Posterior cingulate gyrus (tissue), 11 donors: Measurements from ENCODE around the gene SNX25.

Experiments used
- DNase-seq, 10 donors: peaks; one replicate each; pipeline versions ENCODE4 v3.0.0 to v3.0.0-alpha.2; 2020 to 2021; ENCODE audit warnings: mixed read lengths in 3 of 10
- intact Hi-C: fragments of 100-400 bp; cut with DNase I; formaldehyde crosslinking; loops from one replicate; pipeline ENCODE4 v1.15.1; 2023

SNX25 gene

GRCh38 chr4:185363251-185363650 lies 153.9 kb downstream of the SNX25 start:
- intact Hi-C loops = no loop called here
- no peak for DNase-seq

- no peak for DNase-seq
- intact Hi-C loops = no loop called here
These were observed 155.5 kb downstream of the SNX25 start for GRCh38 chr4:185364886-185365285.

GRCh38 chr4:185369731-185370130 lies 160.3 kb downstream of the SNX25 start:
- no peak for DNase-seq
- intact Hi-C loops = no loop called here

- DNase-seq = no peak
- intact Hi-C loops = no loop called here
These were observed 161.0 kb downstream of the SNX25 start for GRCh38 chr4:185370268-185370949.

GRCh38 chr4:185371702-185372101 lies 162.3 kb downstream of the SNX25 start:
- intact Hi-C loops = no loop called here
- no peak for DNase-seq

- no peak for DNase-seq
- intact Hi-C loops = no loop called here
These were observed 164.6 kb downstream of the SNX25 start for GRCh38 chr4:185374027-185374426.

DNA sequence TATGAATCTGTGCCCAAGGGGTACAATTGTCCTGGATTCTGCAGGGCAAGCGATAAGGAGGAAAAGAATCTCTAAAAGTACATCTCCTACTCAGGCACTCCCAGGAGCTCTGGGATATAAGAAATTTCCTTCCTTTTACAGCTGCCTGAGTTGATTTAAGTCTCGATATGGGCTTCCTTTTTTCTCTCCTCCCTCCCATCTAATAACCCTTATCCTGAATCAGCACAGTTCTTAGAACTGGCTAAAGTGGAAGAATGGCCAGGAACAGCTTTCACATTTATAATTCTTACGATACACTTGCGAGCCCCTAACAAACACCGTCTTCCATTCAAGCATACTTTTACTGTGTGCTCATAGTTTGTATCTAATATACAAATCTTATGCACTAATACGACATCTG lies 165.2 kb downstream of the SNX25 start:
- DNase-seq = no peak
- intact Hi-C loops = no loop called here

DNA sequence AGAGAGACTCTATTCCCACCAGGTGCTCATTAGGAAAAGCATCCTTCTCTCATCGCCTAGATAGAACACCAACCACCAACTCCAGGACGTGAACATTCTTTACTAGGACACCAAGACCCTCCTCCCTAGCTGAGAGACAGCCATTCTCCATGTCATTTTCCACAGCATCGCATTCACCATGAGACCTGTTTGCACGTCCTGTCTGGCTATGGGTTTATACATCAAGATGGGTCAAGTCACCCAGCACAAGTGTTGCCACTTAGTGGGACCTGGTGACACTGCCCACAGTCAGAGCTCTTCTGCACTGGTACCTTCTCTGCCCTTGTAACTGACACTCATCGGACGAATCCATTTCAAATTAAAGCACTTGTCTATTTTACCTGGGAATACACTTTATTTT lies 168.9 kb downstream of the SNX25 start:
- intact Hi-C loops = no loop called here
- DNase-seq = no peak

DNA sequence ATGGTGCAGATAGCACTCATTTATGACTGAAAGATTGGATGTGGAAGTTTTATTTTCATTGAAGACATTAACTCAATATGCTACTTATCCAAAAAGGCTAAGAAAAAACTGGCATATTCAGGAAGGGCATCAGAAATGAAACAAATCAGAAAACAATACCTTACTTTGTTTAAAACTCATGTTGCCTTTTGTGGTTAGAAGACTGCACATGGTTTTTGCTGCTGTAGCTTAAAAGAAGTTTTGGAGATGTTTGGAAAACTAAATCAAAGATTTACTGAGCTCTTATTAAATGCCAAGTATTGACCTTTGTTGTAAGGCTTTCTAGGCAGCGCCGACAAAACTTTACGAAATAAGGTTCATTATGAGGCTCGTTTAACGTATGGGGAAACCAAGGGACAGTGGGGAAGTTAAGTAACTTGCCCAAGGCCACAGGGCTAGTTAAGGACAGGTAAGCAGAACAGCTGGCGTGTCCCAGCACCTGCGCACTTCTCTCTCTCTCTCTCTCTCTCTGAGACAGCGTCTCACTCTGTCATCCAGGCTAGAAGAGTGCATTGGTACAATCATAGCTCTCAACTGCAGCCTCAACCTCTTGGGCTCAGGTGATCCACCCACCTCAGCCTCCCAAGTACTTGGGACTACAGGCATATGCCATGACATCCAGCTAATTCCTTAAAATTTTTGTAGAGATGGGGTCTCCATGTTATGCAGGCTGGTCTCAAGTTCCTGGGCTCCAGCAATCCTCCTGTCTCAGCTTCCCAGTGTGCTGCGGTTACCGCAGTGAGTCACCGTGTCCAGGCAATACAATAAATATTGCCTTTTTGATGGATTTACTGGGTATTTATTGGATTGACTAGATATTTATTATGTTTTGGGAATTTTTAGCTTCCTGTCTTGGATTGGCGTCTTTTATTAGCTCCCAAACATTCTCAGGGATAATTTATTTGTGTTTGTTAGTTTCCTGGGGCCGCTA lies 170.2 kb downstream of the SNX25 start:
- no peak for DNase-seq
- intact Hi-C loops = no loop called here

GRCh38 chr4:185380320-185380719 lies 170.9 kb downstream of the SNX25 start:
- DNase-seq = no peak
- intact Hi-C loops = no loop called here

- intact Hi-C loops = no loop called here
- no peak for DNase-seq
These were observed 172.1 kb downstream of the SNX25 start for GRCh38 chr4:185381288-185382196.

GRCh38 chr4:185382754-185383153 lies 173.4 kb downstream of the SNX25 start:
- intact Hi-C loops = no loop called here

GRCh38 chr4:185383451-185383850 lies 174.1 kb downstream of the SNX25 start:
- DNase-seq = no peak
- intact Hi-C loops = no loop called here

More at GRCh38 chr4:185382754-185383153, 173.4 kb downstream of the SNX25 start:
- DNase-seq = no peak

GRCh38 chr4:185384061-185384460 lies 174.7 kb downstream of the SNX25 start:
- intact Hi-C loops = no loop called here
- no peak for DNase-seq

DNA sequence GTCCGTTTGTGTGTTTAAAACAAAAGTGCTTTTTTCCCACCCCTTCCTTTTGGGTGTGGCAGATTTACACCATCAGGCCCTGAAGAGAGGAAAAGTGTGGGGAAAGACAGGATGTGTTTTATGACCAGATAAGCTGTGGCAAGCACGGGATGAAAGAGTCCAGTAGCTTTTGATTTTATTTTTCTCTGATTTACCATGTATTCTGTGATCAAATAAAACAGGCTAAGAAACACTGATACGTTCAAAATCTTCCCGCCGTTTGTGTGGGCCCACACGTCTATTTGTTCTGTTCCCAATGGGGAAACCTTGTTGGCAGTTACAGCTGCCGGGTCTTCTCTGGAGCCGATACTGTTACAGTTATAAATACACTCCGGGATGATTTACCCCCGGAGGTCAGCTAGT lies 175.5 kb downstream of the SNX25 start:
- intact Hi-C loops = no loop called here
- DNase-seq = no peak

GRCh38 chr4:185387957-185388356 lies 178.6 kb downstream of the SNX25 start:
- intact Hi-C loops = no loop called here
- DNase-seq = no peak

DNA sequence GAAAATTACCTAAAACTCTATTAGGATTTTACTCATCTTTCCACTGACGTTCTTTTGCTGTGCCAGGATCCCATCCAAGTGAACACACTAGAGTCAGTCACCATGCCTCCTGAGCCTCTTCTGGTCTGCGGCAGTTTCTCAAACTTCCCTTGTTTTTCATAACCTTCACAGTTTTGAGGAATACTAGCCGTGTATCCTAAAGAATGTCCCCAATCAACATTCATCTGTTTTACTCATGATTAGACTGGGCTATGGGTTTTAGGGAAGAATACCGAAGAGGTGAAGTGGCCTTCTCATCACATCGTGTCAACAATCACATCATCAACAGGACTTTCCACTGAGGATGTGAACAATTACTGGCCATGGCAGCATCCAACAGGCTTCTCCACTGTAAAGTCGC lies 181.5 kb downstream of the SNX25 start:
- intact Hi-C loops = loop anchor here (10.0 kb wide), 1 partner anchor 86 kb away; no protein-coding TSS in a partner anchor
- DNase-seq = no peak

DNA sequence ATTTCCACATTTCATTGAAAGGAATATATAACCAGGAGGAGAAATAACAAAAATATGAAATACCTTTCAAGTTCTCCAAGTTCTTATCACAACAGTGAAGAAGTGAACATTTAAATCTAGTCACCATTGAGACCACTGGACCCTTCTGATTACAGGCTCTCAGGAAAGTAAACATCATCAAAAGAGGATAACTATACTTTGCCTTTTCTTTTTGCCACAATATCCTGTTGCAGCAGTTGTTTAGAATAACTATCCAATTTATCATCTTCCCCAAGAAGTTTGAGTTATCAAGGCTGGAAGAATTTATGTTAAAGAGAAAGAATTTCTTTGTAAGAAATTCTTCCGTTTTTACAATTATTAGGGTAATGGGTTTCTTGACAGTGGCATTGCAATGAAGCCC lies 182.8 kb downstream of the SNX25 start:
- DNase-seq = no peak
- intact Hi-C loops = loop anchor here (10.0 kb wide), 1 partner anchor 87 kb away; no protein-coding TSS in a partner anchor

- DNase-seq = no peak
- intact Hi-C loops = loop anchor here (5.0 to 10.0 kb wide), 2 partner anchors 90 to 192 kb away; partner anchors contain the start of gene CFAP97
These were observed 185.3 kb downstream of the SNX25 start for GRCh38 chr4:185394568-185395237.
